Activated CD8-positive, alpha-beta memory T cell treated with anti-CD3 and anti-CD28 coated beads for 24 hours (primary cell): ENCODE measurements around the gene RSU1.

ENCODE experiments used
- DNase-seq: peaks from one replicate; pipeline ENCODE4 v3.0.0-alpha.2; 2020

The RSU1 gene

GRCh38 chr10:16728266-16728665 is 89.0 kb downstream of the RSU1 start:
- DNase-seq: no peak

- DNase-seq: no peak
Observed at GRCh38 chr10:16727666-16728065, 89.6 kb downstream of the RSU1 start.

GRCh38 chr10:16724509-16724908 is 92.7 kb downstream of the RSU1 start:
- no peak for DNase-seq

- no peak for DNase-seq
Observed at GRCh38 chr10:16720812-16721211, 96.4 kb downstream of the RSU1 start.

GRCh38 chr10:16717622-16718395 is 99.4 kb downstream of the RSU1 start:
- no peak for DNase-seq

GRCh38 chr10:16716051-16716450 is 101.2 kb downstream of the RSU1 start:
- DNase-seq: no peak

GRCh38 chr10:16713290-16713689 is 103.9 kb downstream of the RSU1 start:
- DNase-seq: no peak

GRCh38 chr10:16712883-16713282 is 104.3 kb downstream of the RSU1 start:
- no peak for DNase-seq

- DNase-seq: no peak
Observed at GRCh38 chr10:16700331-16700730, 116.9 kb downstream of the RSU1 start.

GRCh38 chr10:16699435-16700057 is 117.7 kb downstream of the RSU1 start:
- DNase-seq: no peak

- DNase-seq: no peak
Observed at GRCh38 chr10:16698461-16698860, 118.8 kb downstream of the RSU1 start.

- no peak for DNase-seq
Observed at GRCh38 chr10:16690417-16690816, 126.8 kb downstream of the RSU1 start.

GRCh38 chr10:16689696-16690095 is 127.5 kb downstream of the RSU1 start:
- DNase-seq: no peak

GRCh38 chr10:16689227-16689626 is 128.0 kb downstream of the RSU1 start:
- DNase-seq: no peak

GRCh38 chr10:16686054-16686902 is 130.9 kb downstream of the RSU1 start:
- DNase-seq: no peak

GRCh38 chr10:16685551-16685950 is 131.7 kb downstream of the RSU1 start:
- no peak for DNase-seq

- DNase-seq: no peak
Observed at GRCh38 chr10:16681521-16681920, 135.7 kb downstream of the RSU1 start.

- no peak for DNase-seq
Observed at GRCh38 chr10:16679511-16679910, 137.7 kb downstream of the RSU1 start.

GRCh38 chr10:16675334-16675733 is 141.9 kb downstream of the RSU1 start:
- DNase-seq: no peak

- no peak for DNase-seq
Observed at GRCh38 chr10:16674147-16674703, 143.0 kb downstream of the RSU1 start.

- DNase-seq: no peak
Observed at GRCh38 chr10:16673443-16673842, 143.8 kb downstream of the RSU1 start.

- DNase-seq: no peak
Observed at GRCh38 chr10:16663444-16663843, 153.8 kb downstream of the RSU1 start.

GRCh38 chr10:16662923-16663322 is 154.3 kb downstream of the RSU1 start:
- no peak for DNase-seq
